ENCODE data around the gene SLC1A1. TPM values are rescaled to one million over a fixed set of nuclear protein-coding genes. Genes with fewer than 3 reads are reported as not detected.

SLC1A1 gene
- total and polyA plus RNA-seq, 12 donors: 0.94 to 3.5 (median 1.7) TPM

DNA sequence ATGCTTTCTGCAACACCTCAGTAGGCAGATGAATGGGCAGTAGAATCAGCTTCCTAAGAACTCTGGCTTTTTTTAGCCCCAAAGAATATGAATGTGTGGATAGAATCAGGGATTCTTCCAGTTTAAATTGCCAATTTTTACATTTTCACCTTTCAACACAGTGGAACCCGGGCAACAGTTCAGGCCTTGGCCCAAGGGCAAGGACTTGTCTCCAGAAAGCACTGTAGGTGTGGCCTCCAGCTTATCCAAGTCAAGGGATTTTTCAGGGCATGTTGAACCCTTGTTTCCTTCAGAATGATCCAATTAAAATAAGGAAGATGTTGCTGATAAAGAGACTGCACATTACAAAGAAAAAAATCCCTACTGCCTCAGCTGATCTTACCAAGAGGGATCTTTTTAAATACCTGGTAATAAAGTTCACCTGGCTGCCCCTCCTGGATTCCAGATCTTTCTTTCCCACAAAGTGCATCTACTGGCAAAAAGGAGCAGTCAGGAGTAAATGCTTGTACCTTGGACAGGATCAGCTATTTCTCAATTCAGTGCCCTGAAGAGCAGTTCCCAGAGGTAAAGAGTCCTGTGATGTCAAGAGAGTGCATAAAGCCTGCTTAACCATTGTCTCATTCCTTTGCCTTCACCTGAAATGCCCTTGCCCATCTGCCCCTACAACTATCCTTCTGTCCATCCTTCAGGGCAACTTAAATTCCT lies 91.7 kb downstream of the SLC1A1 start:
- peaks cover 0 to 42% (median 0%) of the 10 kb centered on the region in 9 donors for H3K36me3 ChIP-seq
- H3K27me3 ChIP-seq: no peaks in the 10 kb centered on the region
- H3K9me3 ChIP-seq: no peaks in the 10 kb centered on the region
- no peak overlapping the region for H3K27ac ChIP-seq
- no peak overlapping the region for H3K4me3 ChIP-seq
- H3K4me1 ChIP-seq: peaks cover 0 to 9% (median 0%) of the 10 kb centered on the region in 9 donors
- TF ChIP-seq, protein P1, sequence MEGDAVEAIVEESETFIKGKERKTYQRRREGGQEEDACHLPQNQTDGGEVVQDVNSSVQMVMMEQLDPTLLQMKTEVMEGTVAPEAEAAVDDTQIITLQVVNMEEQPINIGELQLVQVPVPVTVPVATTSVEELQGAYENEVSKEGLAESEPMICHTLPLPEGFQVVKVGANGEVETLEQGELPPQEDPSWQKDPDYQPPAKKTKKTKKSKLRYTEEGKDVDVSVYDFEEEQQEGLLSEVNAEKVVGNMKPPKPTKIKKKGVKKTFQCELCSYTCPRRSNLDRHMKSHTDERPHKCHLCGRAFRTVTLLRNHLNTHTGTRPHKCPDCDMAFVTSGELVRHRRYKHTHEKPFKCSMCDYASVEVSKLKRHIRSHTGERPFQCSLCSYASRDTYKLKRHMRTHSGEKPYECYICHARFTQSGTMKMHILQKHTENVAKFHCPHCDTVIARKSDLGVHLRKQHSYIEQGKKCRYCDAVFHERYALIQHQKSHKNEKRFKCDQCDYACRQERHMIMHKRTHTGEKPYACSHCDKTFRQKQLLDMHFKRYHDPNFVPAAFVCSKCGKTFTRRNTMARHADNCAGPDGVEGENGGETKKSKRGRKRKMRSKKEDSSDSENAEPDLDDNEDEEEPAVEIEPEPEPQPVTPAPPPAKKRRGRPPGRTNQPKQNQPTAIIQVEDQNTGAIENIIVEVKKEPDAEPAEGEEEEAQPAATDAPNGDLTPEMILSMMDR (IDR thresholded peaks at IDR 0.05): no peak
- intact Hi-C loops (cut with DNase I): no loop called here
- ATAC-seq (no peak), DNase-seq (no peak)
- WGBS, 2 donors: 69 to 70% methylated on average over 1 of the region's 1 CpG

DNA sequence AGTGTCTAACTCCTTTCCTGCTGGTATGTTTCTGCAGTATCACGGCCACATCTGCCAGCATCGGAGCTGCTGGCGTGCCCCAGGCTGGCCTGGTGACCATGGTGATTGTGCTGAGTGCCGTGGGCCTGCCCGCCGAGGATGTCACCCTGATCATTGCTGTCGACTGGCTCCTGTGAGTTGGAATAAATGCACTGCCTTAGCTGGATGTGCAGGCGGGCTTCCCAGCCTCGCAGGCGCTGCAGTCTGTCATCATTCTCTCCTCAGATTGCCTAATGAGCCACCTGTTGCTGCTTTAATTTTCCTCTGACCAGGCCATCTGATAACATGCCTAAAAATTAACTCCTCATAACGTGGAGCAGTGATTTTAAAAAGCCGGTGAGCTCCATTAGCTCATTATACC lies 92.7 kb downstream of the SLC1A1 start:
- intact Hi-C loops (cut with DNase I): no loop called here
- WGBS, 2 donors: 89 to 90% methylated on average over 12 of the region's 12 CpGs
- ATAC-seq: no peak

GRCh38 chr9:4584636-4585035 lies 94.4 kb downstream of the SLC1A1 start:
- DNase-seq (no peak), ATAC-seq (no peak)
- TF ChIP-seq, protein P1 (IDR thresholded peaks at IDR 0.05): no peak
- 98 to 100% methylated on average over 1 of the region's 1 CpG for WGBS, 2 donors
- H3K27ac ChIP-seq: no peak overlapping the region
- H3K36me3 ChIP-seq: peaks cover 0 to 35% (median 0%) of the 10 kb centered on the region in 9 donors
- no peaks in the 10 kb centered on the region for H3K9me3 ChIP-seq
- intact Hi-C loops (cut with DNase I): no loop called here
- H3K4me1 ChIP-seq: peaks cover 0 to 13% (median 0%) of the 10 kb centered on the region in 9 donors
- H3K27me3 ChIP-seq: no peaks in the 10 kb centered on the region
- no peak overlapping the region for H3K4me3 ChIP-seq

More for the DNA sequence above, 92.7 kb downstream of the SLC1A1 start:
- Histone ChIP-seq H3K27me3 (no peaks in the 10 kb centered on the region), H3K36me3 (peaks cover 0 to 36% (median 0%) of the 10 kb centered on the region in 9 donors), H3K4me1 (peaks cover 0 to 9% (median 0%) of the 10 kb centered on the region in 9 donors), H3K4me3 (no peak overlapping the region), H3K9me3 (no peaks in the 10 kb centered on the region), H3K27ac (no peak overlapping the region)
- TF ChIP-seq, protein P1 (IDR thresholded peaks at IDR 0.05): no peak
- DNase-seq: no peak

DNA sequence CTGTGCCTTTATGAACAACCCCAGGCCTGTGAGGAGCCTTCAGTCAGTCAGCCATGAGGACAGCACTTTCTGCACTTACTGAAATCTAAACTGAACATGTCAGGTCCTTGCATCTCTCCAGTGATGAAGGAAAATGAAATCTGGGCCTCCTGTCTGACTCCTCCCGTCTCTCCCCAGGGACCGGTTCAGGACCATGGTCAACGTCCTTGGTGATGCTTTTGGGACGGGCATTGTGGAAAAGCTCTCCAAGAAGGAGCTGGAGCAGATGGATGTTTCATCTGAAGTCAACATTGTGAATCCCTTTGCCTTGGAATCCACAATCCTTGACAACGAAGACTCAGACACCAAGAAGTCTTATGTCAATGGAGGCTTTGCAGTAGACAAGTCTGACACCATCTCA lies 94.9 kb downstream of the SLC1A1 start:
- no peak overlapping the region for H3K4me3 ChIP-seq
- peaks cover 0 to 35% (median 0%) of the 10 kb centered on the region in 9 donors for H3K36me3 ChIP-seq
- no peaks in the 10 kb centered on the region for H3K9me3 ChIP-seq
- TF ChIP-seq, protein P1 (IDR thresholded peaks at IDR 0.05): no peak
- DNase-seq (no peak), ATAC-seq (no peak)
- no peak overlapping the region for H3K27ac ChIP-seq
- H3K27me3 ChIP-seq: no peaks in the 10 kb centered on the region
- intact Hi-C loops (cut with DNase I): no loop called here
- H3K4me1 ChIP-seq: peaks cover 0 to 13% (median 0%) of the 10 kb centered on the region in 9 donors
- WGBS, 2 donors: 79% methylated on average over 5 of the region's 5 CpGs

Measured in heart right ventricle (tissue), 16 donors.